Sigmoid colon (tissue), 4 donors: ENCODE results near the gene CPM.

Experiments
- EP300 ChIP-seq, 4 donors: sonication (generic); formaldehyde crosslinking; IDR thresholded peaks; one replicate each; pipeline ENCODE4 v1.6.1; 2017; ENCODE audit warnings: antibody characterized with exemption in 4 of 4
- POLR2A ChIP-seq, 2 donors: fragments of 450-650 bp; IDR thresholded peaks; one replicate each; pipeline ENCODE4 v1.6.1; 2016; ENCODE audit warnings: antibody characterized with exemption in 2 of 2, mild to moderate bottlenecking in 2 of 2, moderate library complexity in 2 of 2
- POLR2AphosphoS5 ChIP-seq, 4 donors: sonication (generic); formaldehyde crosslinking; IDR thresholded peaks; one replicate each; pipeline ENCODE4 v1.6.1; 2017; ENCODE audit warnings: antibody characterized with exemption in 4 of 4
- TF ChIP-seq, protein P1 (sequence below), 4 experiments: fragments of 450-650 bp in 3 of 4; fragments of 200-600 bp in 1 of 4; IDR thresholded peaks; one replicate each; pipeline ENCODE4 v1.5.1; 2016 to 2019; ENCODE audit warnings: antibody characterized with exemption in 4 of 4, mild to moderate bottlenecking in 3 of 4, moderate library complexity in 2 of 4

DNA sequence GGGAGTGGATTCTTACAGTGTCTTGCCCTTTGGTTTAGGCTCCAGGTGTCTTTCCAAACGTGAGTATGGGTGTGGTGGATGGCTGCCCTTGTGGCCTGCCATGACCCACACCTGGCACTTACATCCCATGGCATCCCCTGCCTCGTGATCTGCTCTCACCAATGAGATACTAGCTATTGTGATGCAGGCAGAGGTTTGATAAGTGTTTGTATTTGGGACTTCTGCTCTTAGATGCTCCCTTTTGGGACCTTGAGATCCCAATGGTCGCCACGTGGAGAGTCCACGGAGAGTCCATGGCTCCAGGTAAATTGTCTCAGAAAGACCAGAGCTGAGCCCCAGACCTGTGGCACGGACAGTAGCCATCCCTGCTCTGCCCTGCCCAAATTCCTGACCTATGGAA is 62.5 kb downstream of the CPM start:
- TF ChIP-seq POLR2A (IDR thresholded peaks at IDR 0.05) (no peak), EP300 (IDR thresholded peaks at IDR 0.05) (no peak), POLR2AphosphoS5 (IDR thresholded peaks at IDR 0.05) (no peak)
- TF ChIP-seq, protein P1, sequence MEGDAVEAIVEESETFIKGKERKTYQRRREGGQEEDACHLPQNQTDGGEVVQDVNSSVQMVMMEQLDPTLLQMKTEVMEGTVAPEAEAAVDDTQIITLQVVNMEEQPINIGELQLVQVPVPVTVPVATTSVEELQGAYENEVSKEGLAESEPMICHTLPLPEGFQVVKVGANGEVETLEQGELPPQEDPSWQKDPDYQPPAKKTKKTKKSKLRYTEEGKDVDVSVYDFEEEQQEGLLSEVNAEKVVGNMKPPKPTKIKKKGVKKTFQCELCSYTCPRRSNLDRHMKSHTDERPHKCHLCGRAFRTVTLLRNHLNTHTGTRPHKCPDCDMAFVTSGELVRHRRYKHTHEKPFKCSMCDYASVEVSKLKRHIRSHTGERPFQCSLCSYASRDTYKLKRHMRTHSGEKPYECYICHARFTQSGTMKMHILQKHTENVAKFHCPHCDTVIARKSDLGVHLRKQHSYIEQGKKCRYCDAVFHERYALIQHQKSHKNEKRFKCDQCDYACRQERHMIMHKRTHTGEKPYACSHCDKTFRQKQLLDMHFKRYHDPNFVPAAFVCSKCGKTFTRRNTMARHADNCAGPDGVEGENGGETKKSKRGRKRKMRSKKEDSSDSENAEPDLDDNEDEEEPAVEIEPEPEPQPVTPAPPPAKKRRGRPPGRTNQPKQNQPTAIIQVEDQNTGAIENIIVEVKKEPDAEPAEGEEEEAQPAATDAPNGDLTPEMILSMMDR (IDR thresholded peaks at IDR 0.05): no peak
